ENCODE data around the gene FARP1.
"Not testable (repeated sequence)": the region's sequence is repeated elsewhere in the genome, so short reads cannot be mapped to it uniquely, and the experiment has no call there.

The FARP1 gene

DNA sequence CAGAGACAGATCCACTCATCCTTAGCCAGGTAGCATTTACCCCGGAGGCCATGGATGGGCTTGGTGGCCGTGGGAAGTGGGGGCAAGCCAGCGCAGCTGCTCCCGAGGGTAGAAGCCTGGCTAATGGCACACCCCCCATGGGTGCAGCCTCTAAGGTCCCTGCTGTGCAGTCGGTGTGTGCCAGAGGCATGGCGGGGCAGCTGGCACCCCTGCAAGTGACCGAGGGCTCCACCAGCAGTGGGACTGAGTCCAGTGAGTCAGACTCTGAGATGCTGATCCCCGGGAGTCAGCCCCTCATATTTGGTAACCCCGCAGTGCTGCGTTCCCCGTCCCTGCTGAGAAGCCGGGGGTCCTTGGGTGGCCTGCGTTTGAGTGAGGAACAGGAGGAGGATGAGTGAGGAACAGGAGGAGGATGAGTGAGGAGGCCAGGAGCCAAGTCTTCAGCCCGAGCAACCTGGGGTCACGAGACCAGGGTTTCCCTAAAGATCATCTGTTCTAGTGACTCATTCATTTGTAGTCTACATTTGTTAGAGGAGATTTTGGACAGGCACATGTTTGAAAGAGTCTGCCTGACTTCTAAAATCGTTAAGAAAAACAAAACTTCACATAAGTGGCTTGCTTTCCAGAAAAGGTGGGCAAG is 253.3 kb downstream of the FARP1 start:
- DNase-seq (ENCODE audit: low read depth in 2 of 2): no peak

DNA sequence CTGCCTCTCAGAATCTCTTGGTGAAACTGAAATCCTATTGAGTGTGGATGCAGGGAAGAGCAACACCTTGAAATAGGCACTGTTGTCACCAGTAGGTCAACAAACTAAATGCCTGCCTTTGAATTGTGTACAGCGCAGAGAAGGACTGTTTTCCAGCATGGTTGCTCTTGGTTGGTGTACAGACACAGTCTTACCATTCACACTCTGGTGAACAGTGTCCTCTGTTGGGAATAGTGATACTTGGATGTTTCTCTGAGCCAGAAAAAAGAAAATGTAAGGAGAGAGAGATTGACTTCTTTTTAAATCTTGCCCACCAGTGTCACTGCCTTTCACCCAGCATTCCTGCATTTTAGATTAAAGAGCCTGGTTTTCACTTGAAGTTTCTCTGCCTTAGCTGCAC is 254.3 kb downstream of the FARP1 start:
- no peak for DNase-seq (ENCODE audit: low read depth in 2 of 2)

DNA sequence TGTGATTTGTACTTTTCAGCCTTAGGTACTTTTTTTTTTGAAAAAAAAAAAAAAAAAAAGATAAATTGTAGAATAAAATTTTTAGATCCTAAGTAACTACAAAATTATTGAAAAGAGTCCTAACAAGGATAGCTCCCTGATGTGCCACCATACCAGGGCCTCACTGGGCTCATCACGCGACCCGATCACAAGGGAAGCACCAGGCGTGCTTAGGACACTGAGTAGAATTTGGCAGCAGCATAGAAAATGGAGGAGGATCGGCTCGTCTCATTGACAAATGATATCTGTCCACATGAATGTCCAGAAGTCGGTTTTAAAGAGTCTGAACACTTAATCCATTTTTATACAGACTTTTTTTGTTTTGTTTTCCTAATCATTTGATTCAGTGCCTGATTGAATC is 255.0 kb downstream of the FARP1 start:
- DNase-seq (ENCODE audit: low read depth in 2 of 2): no peak

DNA sequence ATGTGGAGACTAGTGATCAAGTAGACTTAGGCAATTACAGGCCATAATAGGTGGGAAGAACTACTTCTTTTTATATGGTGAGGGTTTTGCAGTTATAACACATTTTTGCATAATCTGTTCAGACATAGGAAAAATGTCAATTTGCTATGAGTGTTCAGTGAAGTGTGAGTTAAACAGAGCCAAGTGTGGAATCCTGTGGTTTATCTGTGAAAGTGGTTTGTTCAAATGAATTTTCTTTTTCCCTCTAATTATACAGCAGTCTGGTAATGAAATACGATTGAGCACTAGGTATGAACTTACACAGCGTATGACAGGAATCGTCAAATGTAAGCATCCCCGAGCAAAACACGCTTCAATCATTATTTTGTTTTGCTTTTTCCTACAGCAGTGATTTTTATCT is 255.7 kb downstream of the FARP1 start:
- no peak for DNase-seq (ENCODE audit: low read depth in 2 of 2)

DNA sequence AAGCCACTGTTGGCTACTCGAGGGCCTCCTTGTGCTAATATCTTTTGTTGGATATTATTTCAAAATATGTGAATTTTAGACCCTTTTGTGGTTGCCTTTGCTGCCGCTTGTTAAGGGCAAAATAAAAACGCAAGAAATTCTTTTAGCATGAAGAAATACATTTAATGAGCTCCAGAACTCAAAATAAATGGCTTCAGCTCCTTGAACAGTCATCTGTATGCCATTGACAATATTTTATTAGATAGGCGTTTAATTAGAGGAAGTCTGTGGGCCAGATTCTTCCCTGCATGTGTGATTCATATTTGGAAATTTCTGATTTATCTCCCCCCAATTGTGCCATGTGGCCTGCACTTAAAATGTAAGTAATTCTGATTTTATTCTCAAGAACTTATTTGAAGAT is 256.9 kb downstream of the FARP1 start:
- no peak for DNase-seq (ENCODE audit: low read depth in 2 of 2)

DNA sequence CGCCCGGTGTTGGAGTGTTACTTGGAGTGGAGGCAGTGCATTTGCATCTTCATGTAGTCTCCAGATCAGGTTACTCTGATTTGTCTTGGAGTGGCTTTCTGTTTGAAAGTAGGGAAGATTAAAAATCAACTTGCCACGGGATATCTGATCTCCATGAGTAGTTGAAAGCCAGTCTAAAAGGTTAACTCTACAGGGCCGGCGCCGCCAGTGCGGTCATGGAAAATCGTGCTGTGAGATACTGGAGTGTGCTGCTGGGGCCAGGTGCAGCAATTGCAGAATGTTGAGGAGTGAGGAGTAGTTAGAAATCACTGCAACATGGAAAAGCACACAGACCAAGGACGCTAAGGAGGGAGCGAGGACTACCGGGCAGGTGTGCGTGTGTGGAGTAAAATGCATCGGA is 259.0 kb downstream of the FARP1 start:
- no peak for DNase-seq (ENCODE audit: low read depth in 2 of 2)

DNA sequence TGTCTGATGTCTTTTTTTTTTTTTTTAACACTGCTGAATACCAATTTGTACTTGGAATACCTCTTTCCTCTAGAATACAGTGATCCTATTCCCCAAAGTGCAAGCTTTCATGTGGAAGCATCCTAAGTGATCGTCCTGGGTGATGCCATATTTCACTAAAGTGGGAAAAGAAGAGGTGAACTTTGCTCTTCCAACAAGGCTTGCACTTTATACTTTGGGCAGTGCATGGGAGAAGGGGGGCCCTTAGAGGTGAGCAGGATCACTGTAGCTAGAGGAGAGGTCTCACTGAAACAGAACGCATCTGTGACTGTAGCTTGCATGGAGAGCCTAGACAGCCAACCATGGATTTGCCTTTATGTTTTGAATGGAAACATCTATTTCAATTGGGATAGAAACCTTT is 260.2 kb downstream of the FARP1 start:
- no peak for DNase-seq (ENCODE audit: low read depth in 2 of 2)

DNA sequence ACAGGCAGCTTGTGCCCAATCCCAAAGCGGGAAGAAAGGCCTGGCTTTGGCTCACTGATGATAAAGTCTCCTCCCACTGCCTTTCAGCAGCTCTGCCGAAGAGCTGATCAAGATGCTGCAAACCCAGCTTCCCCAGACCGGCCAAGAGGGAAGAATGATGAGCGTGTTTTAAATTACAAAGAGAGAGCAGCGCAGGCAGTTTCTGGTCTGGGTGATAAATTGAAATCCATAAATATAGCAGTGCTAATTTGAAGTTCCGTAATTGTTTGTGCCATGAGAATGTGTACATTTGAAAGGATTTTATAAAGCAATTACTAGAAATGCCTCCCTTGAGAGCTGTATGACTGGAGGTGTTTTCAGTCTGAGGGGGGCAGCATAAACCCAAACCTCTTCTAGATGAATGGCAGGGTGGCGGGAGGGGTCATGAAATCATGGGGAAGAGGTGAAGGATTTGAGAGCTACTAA is 262.2 kb downstream of the FARP1 start:
- DNase-seq (ENCODE audit: low read depth in 2 of 2): no peak

DNA sequence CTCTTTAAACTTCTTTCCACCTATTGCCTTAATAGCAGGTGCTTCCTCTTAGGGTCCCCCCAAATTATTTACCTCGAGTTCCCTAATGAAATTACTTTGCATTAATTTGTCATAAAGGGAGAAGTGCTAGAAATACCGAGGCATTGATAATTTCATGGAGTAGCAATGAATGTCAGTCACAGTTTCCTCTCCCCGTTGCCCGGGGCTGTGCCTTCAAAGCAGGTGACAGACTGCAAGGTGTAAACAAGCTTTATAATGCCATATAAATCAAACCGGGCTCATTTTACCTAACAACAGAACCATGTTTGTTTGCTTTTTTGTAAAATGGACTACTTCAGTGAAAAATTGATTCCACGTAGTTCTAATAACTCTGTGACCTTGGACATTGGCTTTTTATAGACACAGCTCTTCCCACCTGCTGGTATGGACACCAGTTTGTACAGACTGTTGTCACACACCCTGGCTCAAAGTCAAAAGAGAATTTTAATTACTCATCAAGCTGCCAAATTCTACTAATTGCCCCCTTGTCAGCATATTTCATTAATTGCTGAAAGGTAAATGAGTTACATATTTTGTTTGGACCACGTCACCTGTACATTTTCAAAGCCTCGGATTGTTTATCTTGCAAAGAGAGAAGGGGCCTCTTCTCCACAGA is 262.9 kb downstream of the FARP1 start:
- DNase-seq (ENCODE audit: low read depth in 2 of 2): no peak

DNA sequence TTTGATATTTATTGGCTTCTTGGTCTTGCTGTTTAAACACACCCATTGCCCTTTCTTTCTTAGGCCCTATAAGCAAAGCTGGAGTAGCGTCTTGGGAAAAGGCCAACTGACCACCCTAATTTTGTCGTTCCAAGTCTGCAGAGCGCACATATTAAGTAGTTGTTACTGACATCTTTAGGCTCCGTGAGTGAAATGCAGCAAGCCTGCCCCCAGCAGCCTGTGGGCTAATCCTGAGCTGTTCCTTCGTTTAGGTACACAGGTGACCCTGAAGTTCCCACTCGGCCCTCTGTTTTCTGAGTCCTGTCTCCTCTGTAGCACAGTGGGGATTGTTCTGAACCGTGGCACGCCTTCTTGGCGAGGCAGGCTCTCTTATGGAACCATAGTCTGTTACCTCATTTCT is 263.5 kb downstream of the FARP1 start:
- DNase-seq (ENCODE audit: low read depth in 2 of 2): no peak

DNA sequence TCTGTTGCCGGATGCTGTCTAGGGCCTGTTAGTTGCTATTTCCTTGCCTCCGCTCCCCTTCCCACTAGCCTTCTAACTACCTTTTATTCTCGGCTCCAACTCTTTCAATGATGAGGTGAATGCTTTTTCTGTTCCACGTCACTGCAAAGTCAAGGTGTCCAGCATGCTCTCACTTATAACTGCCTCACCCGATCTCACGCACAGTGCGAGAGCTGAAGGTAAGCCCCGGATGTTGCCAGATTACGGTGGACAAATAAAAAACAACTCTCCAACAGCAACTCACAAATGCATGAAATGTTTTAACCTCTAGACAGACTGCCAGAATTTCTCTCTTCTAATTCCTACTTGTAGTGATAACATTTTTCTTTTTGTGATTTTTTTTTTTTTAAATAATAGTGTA is 264.1 kb downstream of the FARP1 start:
- DNase-seq (ENCODE audit: low read depth in 2 of 2): no peak

DNA sequence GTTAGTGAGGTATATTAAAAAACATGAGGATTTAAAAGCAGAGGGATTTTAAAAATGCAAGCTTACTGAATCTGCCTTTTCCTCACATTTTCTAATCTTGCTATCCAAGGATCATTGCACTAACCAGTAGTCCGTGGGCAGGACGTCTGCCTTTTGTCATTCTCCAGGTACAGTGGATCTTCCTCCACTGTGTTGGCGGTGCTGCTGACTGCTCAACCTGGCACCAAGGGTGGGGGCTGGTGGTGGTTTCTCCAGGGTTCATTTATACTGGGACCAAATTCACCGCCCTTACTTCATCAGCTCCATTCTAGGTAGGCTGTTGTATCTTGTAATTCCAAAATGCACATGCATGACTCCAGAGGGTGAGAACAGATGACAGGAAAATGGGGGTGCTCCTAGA is 264.7 kb downstream of the FARP1 start:
- no peak for DNase-seq (ENCODE audit: low read depth in 2 of 2)

DNA sequence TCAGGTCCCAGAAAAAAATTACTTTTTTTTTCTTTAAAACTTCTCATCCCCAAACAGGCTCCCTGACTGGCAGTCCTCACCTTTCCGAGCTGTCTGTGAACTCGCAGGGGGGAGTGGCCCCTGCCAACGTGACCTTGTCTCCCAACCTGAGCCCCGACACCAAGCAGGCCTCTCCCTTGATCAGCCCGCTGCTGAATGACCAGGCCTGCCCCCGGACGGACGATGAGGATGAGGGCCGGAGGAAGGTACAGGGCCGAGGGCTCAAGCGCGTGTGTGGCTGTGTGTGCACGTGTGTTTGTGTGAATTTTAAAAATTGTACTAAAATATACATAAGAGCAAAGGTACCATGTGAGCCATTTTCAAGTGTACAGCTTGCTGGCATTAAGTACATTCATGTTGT is 266.4 kb downstream of the FARP1 start:
- no peak for DNase-seq (ENCODE audit: low read depth in 2 of 2)

DNA sequence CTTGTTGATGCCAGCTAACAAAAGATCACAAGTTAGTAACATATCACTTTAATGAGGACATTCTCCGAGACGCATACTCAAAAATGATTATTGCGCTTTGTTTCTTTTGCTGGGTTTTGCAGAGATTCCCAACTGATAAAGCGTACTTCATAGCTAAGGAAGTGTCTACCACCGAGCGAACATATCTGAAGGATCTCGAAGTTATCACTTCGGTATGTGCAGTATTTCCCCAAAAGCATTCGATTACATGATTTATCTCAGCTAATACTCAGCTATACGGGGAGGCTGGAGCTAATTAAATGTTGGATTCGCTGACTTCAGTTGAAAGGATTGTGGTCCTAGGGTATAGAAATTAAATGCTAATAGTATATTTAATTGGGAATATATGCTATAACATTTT is 267.7 kb downstream of the FARP1 start:
- no peak for DNase-seq (ENCODE audit: low read depth in 2 of 2)

DNA sequence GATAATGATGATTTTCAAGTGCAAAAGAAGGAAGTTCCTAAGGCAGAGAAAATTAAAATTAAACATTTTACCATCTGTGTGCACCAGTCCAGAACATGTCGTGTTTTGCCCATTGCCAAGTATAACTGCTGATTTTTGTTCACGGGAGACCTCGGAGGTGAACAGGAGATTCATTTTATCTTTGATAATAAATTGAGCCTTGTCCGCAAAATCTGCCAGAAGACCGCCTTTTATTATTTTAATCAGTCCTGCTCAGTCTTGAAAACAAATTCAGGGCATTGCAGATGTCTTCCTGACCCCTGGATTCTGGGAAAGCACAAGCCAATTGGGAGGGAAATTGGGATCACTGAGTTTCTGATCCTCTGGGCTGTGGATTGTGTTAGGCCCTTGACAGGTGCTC is 268.1 kb downstream of the FARP1 start:
- no peak for DNase-seq (ENCODE audit: low read depth in 2 of 2)

DNA sequence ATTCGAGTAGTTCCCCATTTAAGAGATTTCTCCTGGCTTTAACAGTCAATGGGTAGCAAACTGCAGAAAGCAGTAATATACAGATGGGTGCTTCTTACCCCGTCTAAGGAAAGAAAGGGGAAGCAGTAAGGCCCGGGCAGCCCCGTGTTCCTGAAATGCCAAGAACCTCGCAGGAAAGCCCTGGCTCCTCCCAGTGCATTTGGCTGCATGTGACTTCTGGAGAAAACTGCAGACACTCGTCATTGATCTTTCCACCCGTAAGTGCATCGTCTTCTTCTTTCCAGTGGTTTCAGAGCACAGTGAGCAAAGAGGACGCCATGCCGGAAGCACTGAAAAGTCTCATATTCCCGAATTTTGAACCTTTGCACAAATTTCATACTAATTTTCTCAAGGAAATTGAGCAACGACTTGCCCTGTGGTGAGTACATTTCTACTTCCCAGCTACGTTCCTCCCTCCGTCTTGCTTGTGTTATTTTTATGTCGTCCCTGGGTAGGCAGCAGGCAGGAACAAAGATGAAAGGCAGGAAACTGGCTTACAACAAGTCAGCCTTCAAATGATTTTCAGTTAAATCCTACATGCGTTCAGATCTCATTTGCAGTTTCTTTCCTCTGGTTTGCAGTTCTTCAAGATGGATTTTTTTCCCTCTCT is 268.8 kb downstream of the FARP1 start:
- DNase-seq (ENCODE audit: low read depth in 2 of 2): no peak

DNA sequence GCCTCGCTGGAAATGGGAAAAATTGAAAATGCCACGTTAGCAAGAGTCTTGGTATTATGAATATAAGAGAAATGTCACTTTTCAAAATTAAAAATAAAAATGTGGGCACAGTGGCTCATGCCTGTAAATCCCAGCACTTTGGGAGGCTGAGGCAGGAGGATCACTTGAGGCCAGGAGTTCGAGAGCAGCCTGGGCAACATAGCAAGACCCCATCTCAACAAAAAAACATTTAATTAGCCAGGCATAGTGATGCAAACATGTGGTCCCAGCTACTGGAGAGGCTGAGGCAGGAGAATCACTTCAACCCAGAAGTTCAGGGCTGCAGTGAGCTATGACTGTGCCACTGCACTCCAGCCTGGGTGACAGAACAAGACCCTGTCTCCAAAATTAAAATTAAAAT is 270.4 kb downstream of the FARP1 start:
- DNase-seq (ENCODE audit: low read depth in 2 of 2): not testable (repeated sequence)

DNA sequence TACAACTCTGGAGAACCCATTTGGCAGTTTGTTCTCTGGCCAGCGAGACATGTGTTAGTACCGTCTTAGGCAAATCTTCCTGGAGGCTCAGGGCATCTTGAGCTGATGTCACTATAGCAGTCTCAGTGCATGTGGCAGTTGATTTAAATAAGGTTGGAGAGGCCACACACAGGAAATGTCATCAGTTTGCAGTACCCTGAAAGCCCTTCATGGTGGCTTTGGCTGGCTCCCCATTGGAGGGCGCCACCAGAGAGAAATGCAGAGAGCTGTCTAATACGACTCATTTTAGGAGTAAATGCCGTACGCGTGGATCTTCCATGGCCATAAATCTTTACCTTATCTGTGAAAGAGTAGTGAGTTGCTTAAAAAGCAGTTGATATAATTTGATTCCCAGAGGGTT is 270.9 kb downstream of the FARP1 start:
- no peak for DNase-seq (ENCODE audit: low read depth in 2 of 2)

DNA sequence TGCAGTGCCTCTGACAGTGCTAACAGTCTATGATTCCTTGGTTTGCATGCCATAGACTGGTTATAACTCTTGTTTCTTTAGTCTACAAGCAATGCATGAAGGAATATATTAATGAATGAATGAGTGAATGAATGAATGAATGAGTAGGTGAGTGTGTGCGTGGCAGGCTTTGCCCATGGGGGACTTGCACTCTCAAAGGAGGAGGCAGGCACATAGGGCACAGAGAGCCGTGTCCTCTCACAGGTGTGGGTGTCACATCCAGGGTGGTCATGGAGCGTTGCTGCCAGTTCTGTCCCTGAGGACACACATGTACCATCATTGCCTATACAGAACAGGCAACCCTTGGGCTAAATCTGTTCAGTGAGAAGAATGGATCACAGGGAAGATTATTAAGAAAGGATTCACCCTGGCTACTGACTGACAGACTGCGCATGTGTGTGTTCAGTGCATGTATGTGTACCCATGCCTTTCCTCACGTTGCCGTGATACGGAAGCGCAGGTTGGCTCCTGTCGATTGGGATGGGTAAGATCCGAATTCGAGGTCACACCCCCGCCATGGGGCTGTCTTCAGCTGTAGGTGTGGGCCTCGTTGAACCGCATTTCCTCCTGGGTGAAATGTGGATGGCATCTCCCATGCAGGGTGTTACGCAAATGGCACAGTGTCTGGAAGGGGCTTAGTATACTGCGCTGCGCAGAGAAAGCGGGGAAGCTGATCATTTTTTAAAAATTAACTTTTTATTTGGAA is 272.6 kb downstream of the FARP1 start:
- no peak for DNase-seq (ENCODE audit: low read depth in 2 of 2)

DNA sequence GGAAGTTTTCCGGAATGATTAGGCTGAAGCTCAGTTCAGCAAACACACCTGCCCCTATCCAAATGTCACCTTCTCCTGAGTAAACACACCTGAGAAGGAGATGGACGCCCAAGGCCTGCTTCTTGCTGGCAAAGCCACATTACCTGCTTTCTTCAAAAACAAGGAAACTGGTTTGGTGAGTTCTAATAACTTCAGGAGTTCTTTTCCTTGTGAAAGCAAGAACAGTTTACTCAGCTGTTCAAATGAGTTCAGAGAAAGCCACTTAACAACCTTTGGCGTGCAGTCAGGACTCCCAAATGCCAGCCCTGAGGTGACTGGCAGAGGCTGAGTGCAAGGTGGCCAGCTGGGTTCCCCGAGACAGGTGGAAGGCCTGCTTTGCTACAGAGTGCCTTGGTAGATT is 273.5 kb downstream of the FARP1 start:
- DNase-seq (ENCODE audit: low read depth in 2 of 2): no peak

DNA sequence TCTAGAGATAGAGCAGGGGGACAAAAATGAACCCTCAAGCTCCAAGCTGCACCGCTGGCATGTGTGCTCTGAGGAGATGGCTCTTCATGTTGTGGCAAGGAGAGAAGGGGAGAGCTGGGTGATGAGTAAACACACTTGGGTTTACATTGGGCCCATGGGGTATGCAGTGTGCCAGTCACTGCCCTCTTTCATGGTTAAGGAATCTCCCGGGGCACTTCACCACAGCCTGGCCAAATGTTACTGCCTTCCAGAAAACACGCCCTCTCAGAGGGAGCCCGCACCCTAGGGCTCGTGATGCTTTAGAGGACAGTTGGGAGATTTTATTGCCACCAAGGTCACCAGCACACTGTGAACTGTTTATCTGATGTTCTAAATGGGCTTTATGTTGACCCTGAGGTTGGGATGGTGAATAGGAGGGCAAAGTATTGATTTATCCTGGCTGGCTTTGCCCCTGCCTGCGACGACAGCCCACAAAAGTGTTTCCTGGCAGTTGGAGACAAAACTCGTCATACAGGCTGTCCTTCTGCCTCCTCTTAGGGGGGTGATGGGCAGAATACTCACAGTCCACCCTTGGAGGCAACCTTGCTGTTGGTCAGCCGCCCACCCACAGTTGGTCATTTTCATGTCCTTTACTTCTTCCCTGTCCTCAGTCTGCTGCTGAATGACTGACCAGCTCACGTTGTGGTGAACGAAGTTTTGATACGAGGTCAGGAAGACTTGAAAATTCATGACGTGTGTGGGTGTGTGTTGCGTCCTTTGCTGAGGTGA is 277.1 kb downstream of the FARP1 start:
- DNase-seq (ENCODE audit: low read depth in 2 of 2): no peak

All from stimulated activated CD4-positive, alpha-beta T cell treated with anti-CD3 and anti-CD28 coated beads, Interleukin-1b, Interleukin-23, amount 100 ng/mL, for 1 hour (primary cell).